ENCODE data around the gene SLC6A5. TPM values are rescaled to one million over a fixed set of nuclear protein-coding genes. Genes with fewer than 3 reads are reported as not detected.

Gene SLC6A5
- total and polyA plus RNA-seq, 2 of the 4 experiments (the other 2 are of a cell fraction), result not detected

DNA sequence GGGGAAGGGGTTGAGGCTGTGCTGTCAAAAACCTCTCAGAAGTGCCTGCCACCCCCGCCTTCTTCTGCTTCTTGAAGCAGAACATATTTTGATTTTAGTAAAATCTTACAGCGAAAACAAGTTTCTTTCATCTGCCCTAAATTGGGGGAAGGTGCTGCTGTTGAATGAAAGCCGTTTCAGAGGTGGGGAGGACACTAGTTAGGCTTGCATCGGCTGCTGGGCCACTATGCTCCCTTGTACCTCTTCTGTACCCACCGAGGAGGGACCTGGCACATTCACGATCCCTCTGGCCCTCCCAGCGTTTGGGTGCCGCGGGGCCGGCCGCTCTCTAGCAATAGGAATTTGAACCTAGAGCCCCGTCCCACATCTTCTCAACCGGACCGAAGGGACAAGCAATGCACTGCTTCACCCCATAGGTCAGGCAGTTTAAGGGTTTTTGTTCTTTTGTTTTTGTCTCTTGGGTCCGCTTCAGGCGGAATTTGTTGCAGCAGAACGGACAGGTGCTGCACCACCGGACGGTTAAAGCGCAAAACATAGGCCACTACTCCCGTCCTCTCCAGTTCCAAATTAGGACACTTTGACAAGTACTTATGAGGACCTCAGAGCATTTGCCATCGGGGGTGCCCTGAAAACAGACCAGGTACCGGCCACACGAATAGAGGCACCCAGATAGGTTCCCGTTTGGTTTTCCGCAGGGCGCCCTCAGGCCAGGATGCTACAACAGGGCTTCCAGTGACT lies 5.6 kb downstream of the SLC6A5 start:
- WGBS, 2 experiments (ENCODE audit: extremely low coverage in 2 of 2, insufficient read length in 1 of 2), result 5% methylated on average over 6 of the region's 27 CpGs; no CpG with 5 or more reads in 1 of the 2 experiments
- intact Hi-C loops (cut with micrococcal nuclease), result no loop called here
- no peak for ATAC-seq (ENCODE audit: low read depth)

More for the DNA sequence above, 5.6 kb downstream of the SLC6A5 start:
- Histone ChIP-seq H3K9me1 (ENCODE audit: insufficient read depth, low read length) (no peaks in the 10 kb centered on the region), H3K23ac (ENCODE audit: low read depth, low read length) (no peak overlapping the region), H4K8ac (ENCODE audit: low read depth in 2 of 2, low read length in 2 of 2) (no peak overlapping the region), H3K4me1 (ENCODE audit: control insufficient read depth, insufficient read depth, low read length) (no peaks in the 10 kb centered on the region), H3K9ac (ENCODE audit: low read depth, low read length) (no peak overlapping the region), H3K4ac (ENCODE audit: low read depth, low read length) (no peak overlapping the region), H3K14ac (replicated peaks; ENCODE audit: low read depth, low read length) (no peak overlapping the region), H2BK15ac (ENCODE audit: low read depth, low read length) (no peak overlapping the region), H2AFZ (replicated peaks; ENCODE audit: low read length, poor library complexity) (no peak overlapping the region), H3K56ac (ENCODE audit: extremely low read depth, insufficient read depth, low read length) (no peak overlapping the region), H3K4me3 (ENCODE audit: insufficient read depth, low read depth, low read length) (no peak overlapping the region), H2BK20ac (ENCODE audit: low read depth, low read length) (no peak overlapping the region), H2BK5ac (ENCODE audit: low read depth, low read length, poor library complexity, severe bottlenecking) (no peak overlapping the region), H3K36me3 (ENCODE audit: control insufficient read depth, insufficient read depth, low read length) (no peaks in the 10 kb centered on the region), H3K9me3 (ENCODE audit: control insufficient read depth, insufficient read depth, low read length) (no peaks in the 10 kb centered on the region), H2AK5ac (ENCODE audit: low read depth, low read length) (no peak overlapping the region), H3K18ac (ENCODE audit: low read depth, low read length) (no peak overlapping the region), H2AK9ac (replicated peaks; ENCODE audit: low read depth, low read length, poor library complexity) (no peak overlapping the region), H3K4me2 (ENCODE audit: low read depth, low read length) (no peak overlapping the region), H4K91ac (ENCODE audit: insufficient read depth, low read depth, low read length) (no peak overlapping the region), H3K27me3 (ENCODE audit: control insufficient read depth, insufficient read depth, low read length) (peaks cover 66% of the 10 kb centered on the region), H3K79me1 (ENCODE audit: low read depth in 1 of 2, low read length in 2 of 2) (no peaks in the 10 kb centered on the region), H2BK120ac (ENCODE audit: low read depth, low read length) (no peak overlapping the region), H3K27ac (ENCODE audit: insufficient read depth, low read length) (no peak overlapping the region), H4K20me1 (ENCODE audit: insufficient read depth, low read length) (no peaks in the 10 kb centered on the region), H4K5ac (ENCODE audit: low read depth, low read length) (no peak overlapping the region)
- BruUV-seq (replicated peaks), result no TSS peak
- no peak for DNase-seq
- in situ Hi-C loops (cut with MboI; ENCODE audit: low sequenced_read_pairs) (loop anchor here (5.0 to 25.0 kb wide), 2 partner anchors 213 to 668 kb away; no protein-coding TSS in a partner anchor), dilution Hi-C loops (cut with HindIII; ENCODE audit: low sequenced_read_pairs, unreplicated experiment) (no loop called here)
- ChIA-PET POLR2A (ENCODE audit: unreplicated experiment) (no interaction called here), CTCF (no interaction called here)
- TF ChIP-seq MXI1 (IDR thresholded peaks at IDR 0.05; ENCODE audit: borderline replicate concordance, low read depth, low read length) (no peak), CEBPB (IDR thresholded peaks at IDR 0.05; ENCODE audit: low read depth, low read length) (no peak), RAD21 (IDR thresholded peaks at IDR 0.05; ENCODE audit: low read length) (no peak)

All from IMR-90 (cell line).